Measurements from ENCODE around the gene PLIN4.

The PLIN4 gene

GRCh38 chr19:4455719-4456475 lies 62.4 kb downstream of the PLIN4 start:
- DNase-seq (ENCODE audit: low read depth in 2 of 2) = no peak

GRCh38 chr19:4454747-4455718 lies 63.3 kb downstream of the PLIN4 start:
- no peak for DNase-seq (ENCODE audit: low read depth in 2 of 2)

GRCh38 chr19:4453232-4454179 lies 64.8 kb downstream of the PLIN4 start:
- no peak for DNase-seq (ENCODE audit: low read depth in 2 of 2)

GRCh38 chr19:4452230-4452990 lies 65.9 kb downstream of the PLIN4 start:
- DNase-seq (ENCODE audit: low read depth in 2 of 2) = no peak
